GM13976 (cell line): ENCODE measurements around the gene CHST15.

Source experiments
- DNase-seq: peaks from one replicate; pipeline ENCODE4 v3.0.0; 2012; ENCODE audit warnings: low spot score
- CTCF ChIP-seq: IDR thresholded peaks from 2 replicates; pipeline ENCODE4 v1.5.1; 2012; ENCODE audit warnings: borderline replicate concordance, mild to moderate bottlenecking; ENCODE audit not compliant: insufficient read depth; ENCODE audit errors: extremely low read depth, missing control alignments, control extremely low read depth
- in situ Hi-C: fragments of 300-500 bp; cut with MboI; formaldehyde crosslinking; loops from one replicate; pipeline ENCODE4 v1.12.0; 2022; ENCODE audit warnings: low sequenced_read_pairs, mixed read lengths, inconsistent platforms; ENCODE audit not compliant: unreplicated experiment

Gene CHST15

DNA sequence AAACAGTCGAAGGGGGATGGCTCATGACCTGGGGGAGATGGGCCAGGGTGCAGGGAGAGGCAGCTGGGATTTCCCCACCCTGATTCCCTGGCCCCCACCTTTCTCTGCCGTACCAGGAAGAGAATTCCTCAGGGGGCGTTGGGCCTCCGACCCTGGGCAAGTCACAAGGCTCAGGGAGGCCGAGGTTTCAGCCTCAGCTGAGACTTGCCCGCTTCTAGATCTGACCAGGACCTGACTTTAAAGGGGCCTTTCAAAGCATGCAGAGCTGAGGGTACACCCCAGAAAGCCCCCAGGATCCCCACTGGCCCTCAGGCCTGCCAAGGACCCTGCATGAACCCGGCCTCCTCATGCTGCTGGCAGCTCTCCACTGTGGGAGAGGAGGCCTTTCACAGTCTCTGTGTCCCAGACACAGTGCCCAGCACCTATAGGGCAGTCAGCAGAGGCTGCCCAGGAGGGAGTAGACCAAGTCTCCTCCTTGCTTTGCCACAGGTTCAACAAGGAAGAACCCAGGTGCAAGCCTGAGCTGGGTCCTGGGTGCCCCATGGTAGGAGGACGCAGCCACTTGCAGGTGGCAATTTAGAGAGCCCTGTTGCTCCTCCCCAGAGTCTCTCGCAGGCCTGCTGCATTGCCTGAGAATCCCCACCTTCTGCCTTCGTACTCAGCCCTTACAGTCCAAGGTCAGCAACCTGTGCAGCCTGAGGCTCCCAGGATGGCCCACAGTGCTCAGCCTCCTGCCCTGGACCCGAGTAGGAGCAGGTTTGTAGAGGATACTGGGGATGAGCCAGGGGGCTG is 89.3 kb downstream of the CHST15 start:
- in situ Hi-C loops, result no loop called here
- peak; percentile 29 for DNase-seq
- no peak for TF ChIP-seq CTCF

DNA sequence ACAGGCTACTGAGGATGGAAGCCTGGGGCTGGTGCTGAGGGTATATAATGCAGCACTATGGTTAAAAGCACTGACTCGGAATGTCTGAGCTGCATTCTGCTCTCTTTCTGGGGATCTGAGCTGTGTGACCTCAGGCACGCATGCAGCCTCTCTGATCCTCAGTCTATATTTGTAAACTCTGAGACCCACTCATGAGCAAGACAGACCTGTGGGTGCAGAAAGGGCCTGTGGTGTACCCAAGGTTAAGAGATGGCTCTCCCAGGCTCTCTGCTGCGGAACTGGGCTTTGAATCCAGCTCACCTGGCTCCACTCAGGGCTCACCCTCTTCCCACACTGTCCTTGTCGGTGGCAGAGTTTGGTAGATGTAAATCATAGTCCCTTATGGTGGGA is 89.9 kb downstream of the CHST15 start:
- DNase-seq, result no peak
- in situ Hi-C loops, result no loop called here
- TF ChIP-seq CTCF, result no peak

GRCh38 chr10:124003070-124003419 is 90.4 kb downstream of the CHST15 start:
- no peak for TF ChIP-seq CTCF
- in situ Hi-C loops, result no loop called here
- peak; percentile 16 for DNase-seq

GRCh38 chr10:124002391-124003069 is 90.9 kb downstream of the CHST15 start:
- in situ Hi-C loops, result no loop called here
- peak; percentile 16 for DNase-seq
- no peak for TF ChIP-seq CTCF

DNA sequence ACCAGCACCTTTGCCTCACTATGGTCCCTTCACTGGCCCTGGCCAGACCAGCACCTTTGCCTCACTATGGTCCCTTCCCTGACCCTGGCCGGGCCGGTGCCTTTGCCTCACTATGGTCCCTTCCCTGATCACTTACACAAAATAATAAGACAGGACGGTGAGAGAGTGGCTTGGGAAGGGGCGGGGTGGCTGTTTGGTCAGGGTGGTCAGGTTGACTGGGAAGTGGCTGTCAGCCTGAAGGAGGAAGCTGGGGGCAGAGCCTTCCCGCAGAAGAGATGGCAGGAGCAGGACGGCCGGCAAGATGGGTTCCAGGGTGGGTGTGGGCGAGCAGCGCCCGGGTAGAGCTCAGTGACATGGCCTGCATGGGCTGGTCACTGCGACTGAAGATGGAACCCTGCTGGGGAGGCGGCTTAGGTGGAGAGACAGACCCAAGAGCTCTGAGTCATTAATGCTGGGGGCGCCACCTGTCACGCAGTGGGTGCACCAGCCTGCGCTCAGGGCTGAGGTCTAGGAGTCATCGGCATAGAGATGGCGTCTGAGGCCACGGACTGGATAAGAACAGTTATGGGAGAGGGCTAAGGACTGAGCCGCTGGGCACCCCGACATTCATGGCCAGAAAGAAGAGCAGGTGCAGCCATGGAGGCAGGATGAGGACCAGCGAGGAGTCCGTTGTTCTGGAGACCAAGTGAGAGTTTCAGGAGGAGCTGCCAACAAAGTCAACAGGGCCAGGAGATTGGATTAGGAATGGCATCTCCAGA is 91.8 kb downstream of the CHST15 start:
- in situ Hi-C loops, result no loop called here
- TF ChIP-seq CTCF, result no peak
- DNase-seq, result peak; percentile 15

DNA sequence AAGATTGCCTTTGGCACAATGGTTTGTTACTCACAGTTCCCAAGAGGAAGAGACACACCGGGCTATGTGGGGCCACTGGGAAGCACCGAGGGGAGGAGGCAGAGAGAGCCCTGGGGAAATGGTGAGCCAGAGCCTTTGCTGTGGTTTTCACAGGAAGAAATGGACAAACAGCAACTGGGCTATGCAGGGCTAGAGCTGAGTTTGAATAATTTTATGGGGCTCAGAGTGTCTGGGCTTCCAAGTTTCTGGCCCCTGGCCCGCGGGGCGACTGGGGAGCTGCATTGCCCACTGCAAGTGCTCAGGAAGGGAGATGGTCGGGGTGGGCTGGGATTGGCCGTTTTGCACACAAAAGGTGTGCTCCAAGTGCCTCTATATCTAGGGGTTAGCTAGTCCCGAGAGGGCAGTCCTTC is 92.6 kb downstream of the CHST15 start:
- in situ Hi-C loops, result no loop called here
- no peak for TF ChIP-seq CTCF
- DNase-seq, result peak; percentile 20
